DOHH2 (cell line): ENCODE results near the gene TMEM203.
A peak's percentile ranks its signal among the peaks of the same experiment; 100 is the strongest.

Source experiments
- H3F3A ChIP-seq: fragments of 200-600 bp; sonication (generic), shearing (Covaris generic); 2 replicates; pipeline ENCODE4 v1.6.0; 2016; ENCODE audit warnings: antibody characterized with exemption, mild to moderate bottlenecking; ENCODE audit not compliant: control insufficient read depth, insufficient read depth
- H3K27ac ChIP-seq: fragments of 200-600 bp; sonication (generic); 2 replicates; pipeline ENCODE4 v1.5.1; 2014; ENCODE audit warnings: low read depth, mild to moderate bottlenecking, low read length, moderate library complexity
- H3K27me3 ChIP-seq: fragments of 200-600 bp; sonication (generic); 2 replicates; pipeline ENCODE4 v1.6.1; 2014; ENCODE audit warnings: mild to moderate bottlenecking, low read length, mixed read lengths; ENCODE audit not compliant: control insufficient read depth
- H3K36me3 ChIP-seq: fragments of 200-600 bp; sonication (generic); 2 replicates; pipeline ENCODE4 v1.6.1; 2014; ENCODE audit warnings: mild to moderate bottlenecking, low read length, moderate library complexity, mixed read lengths; ENCODE audit not compliant: control insufficient read depth
- H3K4me1 ChIP-seq: fragments of 200-600 bp; sonication (generic); 2 replicates; pipeline ENCODE4 v1.6.1; 2014; ENCODE audit warnings: mild to moderate bottlenecking, low read length, mixed read lengths; ENCODE audit not compliant: control insufficient read depth
- H3K4me2 ChIP-seq: fragments of 200-600 bp; sonication (generic); 2 replicates; pipeline ENCODE4 v1.6.0; 2014; ENCODE audit warnings: mild to moderate bottlenecking, low read length, moderate library complexity
- H3K4me3 ChIP-seq: fragments of 200-600 bp; sonication (generic); 2 replicates; pipeline ENCODE4 v1.5.1; 2014; ENCODE audit warnings: mild to moderate bottlenecking, low read length, mixed read lengths
- H3K79me2 ChIP-seq: fragments of 200-600 bp; sonication (generic); 2 replicates; pipeline ENCODE4 v1.6.1; 2014; ENCODE audit warnings: mild to moderate bottlenecking, low read length, mixed read lengths; ENCODE audit not compliant: control insufficient read depth
- H3K9me2 ChIP-seq: fragments of 200-600 bp; sonication (generic); replicated peaks from 2 replicates; pipeline ENCODE4 v1.6.1; 2014; ENCODE audit warnings: mild to moderate bottlenecking, low read length, mixed read lengths; ENCODE audit not compliant: control insufficient read depth
- H3K9me3 ChIP-seq: fragments of 200-600 bp; sonication (generic); 2 replicates; pipeline ENCODE4 v1.6.1; 2014; ENCODE audit warnings: antibody characterized with exemption, low read length, mixed read lengths; ENCODE audit not compliant: control insufficient read depth, insufficient read depth
- H4K20me1 ChIP-seq: fragments of 200-600 bp; sonication (generic); 2 replicates; pipeline ENCODE4 v1.6.0; 2014; ENCODE audit warnings: low read depth, mild to moderate bottlenecking, antibody characterized with exemption, low read length, moderate library complexity; ENCODE audit not compliant: control insufficient read depth, insufficient read depth
- EZH2phosphoT487 ChIP-seq: fragments of 200-600 bp; sonication (generic); IDR thresholded peaks from 2 replicates; pipeline ENCODE4 v1.6.1; 2017; ENCODE audit warnings: borderline replicate concordance, mild to moderate bottlenecking, antibody characterized with exemption, low read length, moderate library complexity, mixed read lengths
- TF ChIP-seq, protein P1 (sequence below): fragments of 200-600 bp; sonication (generic); IDR thresholded peaks from one replicate; pipeline ENCODE4 v1.5.1; 2014; ENCODE audit warnings: antibody characterized with exemption, mild to moderate bottlenecking, low read depth, low read length; ENCODE audit not compliant: poor library complexity, severe bottlenecking

Gene TMEM203

DNA sequence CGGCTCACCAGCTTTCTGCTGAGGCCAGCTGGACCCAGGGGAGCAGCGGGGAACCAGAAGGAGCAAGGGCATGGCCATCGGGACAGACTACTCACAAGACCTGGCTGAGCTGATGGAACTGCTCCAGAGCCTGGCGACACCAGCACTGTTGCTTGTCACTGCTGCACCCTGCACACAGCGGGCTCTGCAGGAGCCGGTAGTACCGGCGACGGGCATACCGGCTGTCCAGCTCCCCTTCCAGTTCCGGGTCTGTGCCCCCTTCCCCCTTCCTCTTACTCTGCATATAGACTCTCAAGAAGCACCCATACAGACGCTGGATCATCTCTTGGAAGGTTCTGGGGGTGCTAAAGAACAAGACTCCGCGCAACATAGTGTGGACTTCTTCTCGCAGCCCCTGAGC, 18.1 kb downstream of the TMEM203 start:
- H3K79me2 ChIP-seq, result peaks cover 59% of the 10 kb centered on the region
- no peaks in the 10 kb centered on the region for H3K9me2 ChIP-seq
- H3K4me1 ChIP-seq, result peaks cover 29% of the 10 kb centered on the region
- H3F3A ChIP-seq, result no peaks in the 10 kb centered on the region
- H3K27ac ChIP-seq, result no peak overlapping the region
- no peaks in the 10 kb centered on the region for H3K9me3 ChIP-seq
- H3K27me3 ChIP-seq, result no peaks in the 10 kb centered on the region
- H3K36me3 ChIP-seq, result peaks cover 63% of the 10 kb centered on the region
- H3K4me3 ChIP-seq, result peak overlapping the region; percentile 95
- peak overlapping the region; percentile 72 for H3K4me2 ChIP-seq
- H4K20me1 ChIP-seq, result no peaks in the 10 kb centered on the region
- TF ChIP-seq EZH2phosphoT487, result no peak
- TF ChIP-seq, protein P1, sequence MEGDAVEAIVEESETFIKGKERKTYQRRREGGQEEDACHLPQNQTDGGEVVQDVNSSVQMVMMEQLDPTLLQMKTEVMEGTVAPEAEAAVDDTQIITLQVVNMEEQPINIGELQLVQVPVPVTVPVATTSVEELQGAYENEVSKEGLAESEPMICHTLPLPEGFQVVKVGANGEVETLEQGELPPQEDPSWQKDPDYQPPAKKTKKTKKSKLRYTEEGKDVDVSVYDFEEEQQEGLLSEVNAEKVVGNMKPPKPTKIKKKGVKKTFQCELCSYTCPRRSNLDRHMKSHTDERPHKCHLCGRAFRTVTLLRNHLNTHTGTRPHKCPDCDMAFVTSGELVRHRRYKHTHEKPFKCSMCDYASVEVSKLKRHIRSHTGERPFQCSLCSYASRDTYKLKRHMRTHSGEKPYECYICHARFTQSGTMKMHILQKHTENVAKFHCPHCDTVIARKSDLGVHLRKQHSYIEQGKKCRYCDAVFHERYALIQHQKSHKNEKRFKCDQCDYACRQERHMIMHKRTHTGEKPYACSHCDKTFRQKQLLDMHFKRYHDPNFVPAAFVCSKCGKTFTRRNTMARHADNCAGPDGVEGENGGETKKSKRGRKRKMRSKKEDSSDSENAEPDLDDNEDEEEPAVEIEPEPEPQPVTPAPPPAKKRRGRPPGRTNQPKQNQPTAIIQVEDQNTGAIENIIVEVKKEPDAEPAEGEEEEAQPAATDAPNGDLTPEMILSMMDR, result no peak

DNA sequence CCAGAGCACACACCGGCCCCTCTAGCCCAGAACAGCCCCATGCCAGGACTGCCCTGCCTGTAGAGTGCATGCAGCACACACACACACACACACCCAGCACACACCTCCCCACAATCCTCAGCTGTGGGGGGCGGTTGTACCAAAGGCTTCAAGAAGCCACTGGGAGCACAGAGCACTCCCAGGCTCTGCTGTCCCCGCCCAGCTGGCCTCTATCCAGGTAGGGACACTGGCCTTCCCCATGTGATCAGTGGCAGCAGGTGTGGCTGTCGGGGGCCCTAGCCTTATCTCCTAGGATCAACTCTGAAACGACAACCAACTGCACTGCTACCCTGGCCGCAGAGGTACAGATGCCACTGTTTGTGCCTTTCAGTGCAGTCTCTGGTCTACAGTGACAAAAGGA, 19.1 kb downstream of the TMEM203 start:
- Histone ChIP-seq H3K79me2 (peaks cover 59% of the 10 kb centered on the region), H3K27me3 (no peaks in the 10 kb centered on the region), H3K27ac (no peak overlapping the region), H3K9me3 (no peaks in the 10 kb centered on the region), H3F3A (no peaks in the 10 kb centered on the region), H3K9me2 (no peaks in the 10 kb centered on the region), H4K20me1 (no peaks in the 10 kb centered on the region), H3K36me3 (peaks cover 60% of the 10 kb centered on the region), H3K4me1 (peaks cover 29% of the 10 kb centered on the region), H3K4me3 (peak overlapping the region; percentile 95; the same call in 1 of the 2 replicates), H3K4me2 (peak overlapping the region; percentile 72)
- TF ChIP-seq, protein P1, result no peak
- TF ChIP-seq EZH2phosphoT487, result no peak

DNA sequence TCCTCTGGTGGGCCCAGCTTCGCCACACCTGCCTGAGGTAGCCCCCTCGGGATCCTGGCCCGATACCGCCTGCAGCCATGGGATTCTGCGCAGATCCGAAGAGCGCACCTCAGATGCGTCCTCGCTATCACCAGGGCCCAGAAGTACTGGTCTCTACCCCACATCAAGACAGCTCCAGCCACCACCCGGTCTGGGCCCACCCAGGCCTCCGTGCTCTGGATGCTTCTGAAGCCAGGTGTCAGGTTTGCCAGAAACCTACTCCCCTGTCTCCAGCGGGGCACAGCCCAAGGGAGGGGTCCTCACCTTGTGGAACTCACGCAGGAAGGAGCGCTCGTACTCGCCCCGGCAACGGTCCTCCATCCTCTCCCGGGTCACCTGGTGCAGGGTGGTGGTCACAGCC, 19.5 kb downstream of the TMEM203 start:
- H3K79me2 ChIP-seq, result peaks cover 59% of the 10 kb centered on the region
- no peaks in the 10 kb centered on the region for H4K20me1 ChIP-seq
- TF ChIP-seq, protein P1, result no peak
- no peak for TF ChIP-seq EZH2phosphoT487
- peaks cover 60% of the 10 kb centered on the region for H3K36me3 ChIP-seq
- no peaks in the 10 kb centered on the region for H3K9me3 ChIP-seq
- H3K4me2 ChIP-seq, result peak overlapping the region; percentile 72; the same call in 1 of the 2 replicates
- peaks cover 29% of the 10 kb centered on the region for H3K4me1 ChIP-seq
- no peaks in the 10 kb centered on the region for H3K27me3 ChIP-seq
- H3K9me2 ChIP-seq, result no peaks in the 10 kb centered on the region
- no peaks in the 10 kb centered on the region for H3F3A ChIP-seq
- H3K27ac ChIP-seq, result no peak overlapping the region
- no peak overlapping the region for H3K4me3 ChIP-seq
